NCI-H82 (cell line): ENCODE results near the gene GNMT.
"Not testable (repeated sequence)": the region's sequence is repeated elsewhere in the genome, so short reads cannot be mapped to it uniquely, and the experiment has no call there.

Experiments used
- DNase-seq: peaks from one replicate; lab custom pipeline; 2025; lab: John Stamatoyannopoulos, UW

The GNMT gene

DNA sequence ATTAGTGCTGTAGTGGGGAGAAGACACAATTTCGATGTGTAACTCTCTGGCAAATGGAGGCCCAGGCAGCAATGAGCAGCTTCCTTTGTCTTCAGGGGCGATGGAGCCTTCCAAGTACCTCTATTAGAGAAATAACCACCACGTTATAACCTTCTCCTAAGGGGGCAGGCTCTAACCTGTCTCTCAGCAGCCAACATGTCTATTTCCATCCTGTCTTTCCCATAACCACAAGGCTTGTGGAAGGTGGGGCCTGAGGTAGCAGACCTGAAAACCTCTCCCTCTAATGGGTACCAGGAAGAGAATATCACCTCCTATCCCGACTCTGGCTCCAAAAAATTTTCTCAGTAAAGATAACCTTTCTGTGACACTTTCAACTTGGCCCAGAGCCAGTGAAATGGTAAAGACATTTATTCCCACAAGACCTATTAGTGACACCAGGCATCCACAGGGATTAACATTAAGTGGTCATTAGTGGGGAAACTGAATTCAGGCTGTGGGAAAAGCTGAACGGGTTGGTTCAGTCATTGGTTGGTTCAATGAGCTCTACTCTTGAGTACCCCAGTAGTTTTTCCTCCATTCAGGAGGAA, 14.5 kb downstream of the GNMT start:
- DNase-seq: peak; percentile 26

DNA sequence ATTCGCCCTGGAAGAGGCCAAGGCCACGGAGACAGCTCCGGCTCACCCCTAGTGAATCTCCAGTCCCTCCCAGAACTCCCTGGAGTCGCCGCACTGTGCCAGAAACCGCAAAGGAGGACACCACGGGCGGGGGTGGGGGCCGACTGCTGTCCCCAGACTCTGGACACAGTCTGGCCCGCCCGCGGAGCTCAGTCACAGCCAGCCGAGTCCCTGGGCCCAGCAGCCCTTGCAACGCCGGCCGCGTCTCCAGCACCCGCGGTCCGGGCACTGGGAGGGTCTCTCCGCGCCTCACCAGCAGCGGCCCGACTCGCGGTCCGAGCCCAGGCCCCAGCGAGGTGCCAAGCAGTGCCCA, 17.9 kb downstream of the GNMT start:
- DNase-seq: peak; percentile 44

DNA sequence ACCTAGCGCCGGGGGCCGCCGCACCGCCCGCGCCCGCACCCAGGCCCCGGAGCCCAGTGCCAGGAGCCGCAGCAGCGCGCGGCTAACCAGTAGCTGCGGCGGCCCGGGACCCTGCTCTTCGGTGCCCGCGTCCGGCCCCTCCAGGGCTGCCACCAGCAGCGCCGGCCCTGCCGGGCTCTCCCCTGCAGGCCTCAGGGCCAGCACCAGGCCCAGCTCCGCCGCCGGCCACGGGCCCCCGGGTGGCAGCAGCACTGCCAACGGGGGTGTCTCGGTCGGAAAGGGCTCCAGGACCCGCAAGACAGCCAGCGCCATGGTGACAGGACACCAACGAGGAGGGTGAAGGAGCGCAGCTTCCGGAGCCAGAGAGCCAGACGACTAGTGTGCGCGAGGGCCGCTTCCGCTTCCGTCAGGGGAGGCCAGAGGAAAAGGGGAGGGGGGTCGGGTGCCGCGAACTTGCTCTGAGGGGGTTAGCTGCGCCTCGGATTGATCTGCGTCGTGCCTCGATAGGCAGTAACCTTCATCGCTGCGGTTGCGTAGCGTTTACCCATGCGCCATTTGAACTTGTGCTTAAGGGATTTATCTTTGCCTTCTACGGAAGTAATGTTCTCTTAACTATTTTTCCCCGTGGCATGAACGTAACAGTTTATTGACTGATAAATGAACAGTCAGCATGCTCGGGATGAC, 18.4 kb downstream of the GNMT start, which contains the start of gene PEX6:
PEX6 (minus strand) TSS at position 343 of the 684 bp plus-strand sequence; CDS start at position 312, 31 bp downstream.
- peak; percentile 99 for DNase-seq

DNA sequence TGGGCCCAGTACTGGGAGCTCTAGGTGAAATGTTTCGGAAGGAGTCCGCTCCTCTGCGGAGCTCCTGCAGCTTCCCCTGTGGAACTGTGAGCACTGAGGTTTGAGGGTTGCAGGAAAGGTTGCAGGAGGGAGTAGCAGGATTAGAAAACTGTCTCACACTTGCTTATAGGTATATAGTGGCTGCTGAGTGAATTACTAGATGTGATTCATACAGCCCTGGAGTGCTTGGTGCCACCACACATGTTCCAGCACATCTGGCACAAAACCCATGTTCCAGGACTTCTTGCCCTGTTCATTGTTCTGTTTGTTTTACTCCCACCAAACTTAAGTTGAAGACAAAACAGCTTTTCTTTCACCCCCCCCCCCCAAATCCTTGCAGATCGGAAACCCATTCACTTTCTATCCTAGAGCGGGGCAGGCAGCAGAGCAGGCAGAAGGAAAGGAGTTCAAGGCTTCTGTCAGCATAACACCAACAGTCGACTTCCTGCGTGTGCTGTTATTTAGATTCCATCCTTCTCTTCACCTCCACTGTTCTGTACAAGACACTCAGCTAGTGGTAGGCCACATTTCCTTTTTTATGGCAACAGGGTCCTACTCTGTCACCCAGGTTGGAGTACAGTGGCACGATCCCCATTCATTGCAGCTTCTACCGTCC, 19.1 kb downstream of the GNMT start:
- DNase-seq: no peak

- no peak for DNase-seq
Measured at GRCh38 chr6:42981836-42982235, 21.3 kb downstream of the GNMT start.

- peak; percentile 100 for DNase-seq
Measured at GRCh38 chr6:42984001-42984923, 23.7 kb downstream of the GNMT start, which contains the start of gene PPP2R5D. TSS of gene PPP2R5D (plus strand) at chr6:42984570. CDS start at chr6:42984678, 108 bp downstream.

GRCh38 chr6:42984924-42985475, 24.4 kb downstream of the GNMT start:
- peak; percentile 41 for DNase-seq

- DNase-seq: no peak
Measured at GRCh38 chr6:42987533-42988451, 27.2 kb downstream of the GNMT start.

DNA sequence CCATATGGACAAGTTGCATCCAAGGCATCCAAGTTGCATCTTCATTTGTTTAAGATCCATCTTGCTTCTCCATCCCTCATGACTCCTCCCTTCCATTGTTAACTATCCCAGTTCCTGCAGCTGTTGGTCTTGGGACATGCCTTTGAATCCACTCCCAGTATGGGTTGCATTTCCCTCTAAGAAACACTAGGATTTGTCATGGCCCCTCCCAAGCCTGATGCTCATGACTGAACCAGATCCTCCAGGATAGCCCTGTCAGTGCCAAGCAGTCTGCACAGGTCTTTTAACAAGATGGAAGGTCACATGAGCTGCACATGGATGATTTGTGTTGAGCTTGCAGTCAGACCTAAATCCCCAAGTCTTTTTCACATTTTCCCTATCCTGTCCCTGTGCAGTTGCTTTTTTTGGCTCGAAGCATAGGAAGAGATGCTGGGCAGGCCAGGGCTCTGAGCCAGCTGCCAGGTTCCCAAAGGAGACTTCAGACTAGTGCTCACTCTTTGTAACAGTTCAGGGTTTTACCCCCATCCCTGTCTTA, 28.0 kb downstream of the GNMT start:
- DNase-seq: peak; percentile 20

- no peak for DNase-seq
Measured at GRCh38 chr6:42989923-42990322, 29.4 kb downstream of the GNMT start.

DNA sequence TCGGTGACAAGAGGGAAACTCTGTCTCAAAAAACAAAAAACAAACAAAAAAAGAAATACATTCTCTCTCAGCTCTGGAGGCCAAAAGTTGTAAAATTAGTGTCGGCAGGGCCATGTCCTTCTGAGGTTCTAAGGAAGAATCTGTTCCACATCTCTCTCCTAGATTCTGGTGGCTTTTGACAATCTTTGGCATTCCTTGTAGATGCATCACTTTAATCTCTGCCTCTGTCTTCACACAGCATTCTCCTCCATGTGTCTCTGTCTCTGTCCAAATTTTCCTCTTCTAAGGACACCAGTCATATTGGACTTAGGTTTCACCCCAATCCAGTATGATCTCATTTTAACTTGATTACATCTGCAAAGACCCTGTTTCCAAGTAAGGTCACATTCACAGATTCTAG, 32.9 kb downstream of the GNMT start:
- no peak for DNase-seq

DNA sequence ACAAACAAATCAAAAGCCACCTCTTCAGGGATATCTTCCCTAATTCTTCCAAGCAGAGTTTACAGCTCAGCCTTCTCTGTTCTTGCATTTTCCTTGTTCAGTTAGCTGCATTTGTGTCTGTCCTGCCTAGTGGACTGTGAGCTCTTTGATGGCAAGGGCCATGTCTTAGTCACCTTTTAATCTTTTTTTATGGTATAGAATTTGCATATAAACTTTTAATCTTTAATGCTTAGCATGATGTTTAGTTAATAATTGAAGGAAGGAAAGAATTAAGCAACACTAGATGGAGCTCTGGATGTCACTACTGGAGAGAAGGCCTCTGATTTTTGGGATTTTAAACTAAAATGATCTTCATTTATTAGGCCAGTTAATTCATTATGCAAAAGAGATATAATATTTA, 36.0 kb downstream of the GNMT start:
- DNase-seq: no peak

DNA sequence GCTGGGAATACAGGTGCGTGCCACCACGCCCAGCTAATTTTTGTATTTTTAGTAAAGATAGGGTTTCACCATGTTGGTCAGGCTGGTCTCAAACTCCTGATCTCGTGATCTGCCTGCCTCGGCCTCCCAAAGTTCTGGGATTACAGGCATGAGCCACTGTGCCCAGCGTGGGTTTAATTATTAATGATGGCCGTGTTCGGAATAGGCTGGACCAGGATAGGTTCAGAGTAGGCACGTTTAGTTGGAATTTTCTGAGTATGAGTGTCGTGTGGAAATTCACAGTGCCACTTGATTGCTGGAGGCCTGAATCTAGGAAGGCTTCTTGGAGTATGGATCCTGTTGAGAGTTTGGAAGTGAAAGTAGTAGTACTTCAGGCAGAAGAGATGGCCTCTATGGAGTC, 37.7 kb downstream of the GNMT start:
- not testable (repeated sequence) for DNase-seq

DNA sequence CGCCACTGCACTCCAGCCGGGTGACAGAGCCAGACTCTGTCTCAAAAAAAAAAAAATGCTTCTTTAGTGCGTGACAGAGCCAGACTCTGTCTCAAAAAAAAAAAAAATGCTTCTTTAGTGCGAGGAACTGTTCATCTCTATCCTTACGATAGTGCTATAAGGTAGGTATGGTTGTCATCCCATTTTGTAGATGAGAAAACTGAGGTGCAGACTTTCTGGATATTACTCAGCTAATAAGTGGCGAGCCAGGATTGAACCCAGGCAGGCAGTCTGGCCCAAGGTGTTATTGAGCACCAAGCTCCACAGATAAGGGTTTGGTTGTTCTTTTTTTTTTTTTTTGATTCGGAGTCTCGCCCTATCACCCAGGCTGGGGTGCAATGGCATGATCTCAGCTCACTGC, 41.3 kb downstream of the GNMT start:
- DNase-seq: no peak

- DNase-seq: no peak
Measured at GRCh38 chr6:43005844-43006243, 45.3 kb downstream of the GNMT start.

DNA sequence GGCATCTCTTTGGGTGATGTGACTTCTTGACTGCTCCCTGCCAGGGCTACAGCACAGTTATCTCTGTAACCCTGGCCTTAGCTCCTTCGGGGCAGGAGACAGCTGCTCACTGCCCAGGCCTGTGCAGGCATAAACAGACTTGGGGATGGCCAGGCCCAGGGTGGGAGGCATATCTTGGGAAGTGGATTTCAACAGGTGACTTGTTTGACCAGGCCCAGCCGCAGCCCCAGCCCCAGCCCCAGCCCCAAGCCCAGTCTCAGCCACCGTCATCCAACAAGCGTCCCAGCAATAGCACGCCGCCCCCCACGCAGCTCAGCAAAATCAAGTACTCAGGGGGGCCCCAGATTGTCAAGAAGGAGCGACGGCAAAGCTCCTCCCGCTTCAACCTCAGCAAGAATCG, 45.7 kb downstream of the GNMT start:
- DNase-seq: no peak

DNA sequence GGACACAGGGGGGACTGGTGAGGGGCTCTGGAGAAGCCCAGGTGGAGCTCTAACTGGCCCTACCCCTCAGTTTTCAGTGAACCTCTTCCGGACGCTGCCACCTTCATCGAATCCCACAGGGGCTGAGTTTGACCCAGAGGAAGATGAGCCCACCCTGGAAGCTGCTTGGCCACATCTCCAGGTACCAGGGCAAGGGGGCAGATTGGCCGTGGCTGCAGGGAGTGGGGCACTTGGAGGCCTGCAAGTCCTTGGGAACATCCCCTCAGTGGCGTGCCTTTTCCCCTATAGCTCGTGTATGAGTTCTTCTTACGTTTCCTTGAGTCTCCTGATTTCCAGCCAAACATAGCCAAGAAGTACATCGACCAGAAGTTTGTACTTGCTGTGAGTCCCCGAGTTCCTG, 46.6 kb downstream of the GNMT start:
- DNase-seq: no peak

- peak; percentile 72 for DNase-seq
Measured at GRCh38 chr6:43009124-43009523, 48.6 kb downstream of the GNMT start.

DNA sequence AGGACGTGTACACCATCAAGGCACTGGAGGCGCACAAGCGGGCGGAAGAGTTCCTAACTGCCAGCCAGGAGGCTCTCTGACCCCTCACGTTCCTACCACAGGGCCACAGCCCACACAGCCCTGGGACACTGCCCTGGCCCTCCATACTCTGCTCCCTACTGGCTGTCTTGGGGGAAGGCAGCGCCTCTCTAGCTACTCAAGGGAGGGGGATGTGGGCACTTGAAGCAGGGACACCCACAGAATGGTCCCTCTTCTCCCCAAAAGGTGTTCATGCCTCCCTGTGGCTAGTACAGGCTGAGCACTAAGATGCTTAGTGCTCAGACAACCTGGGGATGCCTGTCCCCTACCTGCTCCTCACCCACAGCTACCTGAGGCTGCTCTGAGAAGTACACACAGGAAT, 50.7 kb downstream of the GNMT start:
- DNase-seq: no peak

DNA sequence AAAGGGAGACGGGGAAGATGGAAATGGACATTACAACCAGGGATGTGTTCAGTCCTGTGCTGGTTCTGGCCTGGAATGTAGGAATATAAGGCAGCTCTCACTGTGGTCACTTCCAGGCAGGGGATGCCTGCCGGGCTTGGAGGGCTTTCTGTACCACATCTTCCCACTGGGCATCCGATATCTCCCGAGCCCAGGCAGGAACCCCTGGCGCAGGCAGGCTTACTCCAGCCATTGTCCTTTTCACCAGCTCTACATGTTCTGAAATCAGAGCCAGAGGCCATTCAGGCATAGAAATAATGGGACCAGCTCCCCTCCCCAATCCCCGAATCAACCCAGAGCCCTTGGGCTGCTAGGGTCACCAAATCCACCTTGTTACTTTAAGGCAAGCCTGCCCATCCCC, 51.8 kb downstream of the GNMT start:
- DNase-seq: no peak
